Measurements from ENCODE around the gene IRF2.

IRF2 gene

GRCh38 chr4:184475096-184475461 lies 729 bp upstream of the IRF2 start:
- no peaks in the 10 kb centered on the region for H3K36me3 ChIP-seq (ENCODE audit: insufficient read depth)
- peak overlapping the region; percentile 78 for H3K27ac ChIP-seq
- no peak overlapping the region for H3K4me3 ChIP-seq (IDR thresholded peaks at IDR 0.05; ENCODE audit: insufficient read depth, low read depth, low read length)

DNA sequence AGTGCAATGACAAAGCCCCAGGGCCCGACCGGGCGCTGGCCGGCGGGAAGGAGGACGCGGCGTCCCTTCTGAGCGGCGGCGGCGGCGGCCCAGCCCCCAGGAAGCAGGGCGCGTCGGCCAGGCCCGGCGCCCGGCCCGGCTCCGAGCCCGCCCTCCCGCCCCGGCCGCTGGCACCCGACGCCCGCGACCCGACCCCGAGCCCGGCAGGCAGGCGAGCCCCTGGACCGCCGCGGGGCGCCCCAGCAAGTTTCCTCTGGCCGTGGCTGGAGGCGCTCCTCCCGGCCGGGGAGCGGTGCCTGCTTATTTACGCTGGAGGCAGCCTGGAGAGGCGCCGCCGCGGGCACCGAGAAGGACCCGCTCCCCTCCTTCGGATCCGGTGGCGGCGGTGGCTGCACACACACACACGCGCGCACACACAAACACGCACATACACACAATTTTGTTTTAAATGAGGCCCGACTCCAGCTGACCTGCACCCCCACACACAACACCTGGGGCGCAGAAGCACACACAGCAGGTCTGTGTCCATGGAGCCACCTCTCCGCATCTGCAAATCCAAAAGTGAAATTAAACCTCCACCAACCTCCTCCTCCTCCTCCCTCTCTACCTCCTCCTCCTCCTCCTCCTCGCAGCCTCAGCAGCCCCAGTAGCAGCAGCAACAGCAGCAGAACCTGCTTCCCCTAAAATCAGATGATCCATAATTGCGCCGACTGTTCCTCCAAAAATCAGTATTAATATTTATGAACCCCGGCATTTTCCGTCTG lies 669 bp downstream of the IRF2 start:
- H3K4me3 ChIP-seq (IDR thresholded peaks at IDR 0.05; ENCODE audit: insufficient read depth, low read depth, low read length): no peak overlapping the region
- H3K79me2 ChIP-seq (ENCODE audit: insufficient read depth, low read depth): peaks cover 66% of the 10 kb centered on the region
- H3K36me3 ChIP-seq (ENCODE audit: insufficient read depth): no peaks in the 10 kb centered on the region
- peak overlapping the region; percentile 78 for H3K27ac ChIP-seq
- H3K4me1 ChIP-seq (ENCODE audit: low read depth, poor library complexity, severe bottlenecking): peaks cover 55% of the 10 kb centered on the region
- H3K4me2 ChIP-seq: peak overlapping the region; percentile 81
- H2AFZ ChIP-seq (ENCODE audit: low read depth): peak overlapping the region; percentile 25; the same call in 1 of the 2 replicates
- peak overlapping the region; percentile 90 for H3K9ac ChIP-seq
- TF ChIP-seq, protein P1, sequence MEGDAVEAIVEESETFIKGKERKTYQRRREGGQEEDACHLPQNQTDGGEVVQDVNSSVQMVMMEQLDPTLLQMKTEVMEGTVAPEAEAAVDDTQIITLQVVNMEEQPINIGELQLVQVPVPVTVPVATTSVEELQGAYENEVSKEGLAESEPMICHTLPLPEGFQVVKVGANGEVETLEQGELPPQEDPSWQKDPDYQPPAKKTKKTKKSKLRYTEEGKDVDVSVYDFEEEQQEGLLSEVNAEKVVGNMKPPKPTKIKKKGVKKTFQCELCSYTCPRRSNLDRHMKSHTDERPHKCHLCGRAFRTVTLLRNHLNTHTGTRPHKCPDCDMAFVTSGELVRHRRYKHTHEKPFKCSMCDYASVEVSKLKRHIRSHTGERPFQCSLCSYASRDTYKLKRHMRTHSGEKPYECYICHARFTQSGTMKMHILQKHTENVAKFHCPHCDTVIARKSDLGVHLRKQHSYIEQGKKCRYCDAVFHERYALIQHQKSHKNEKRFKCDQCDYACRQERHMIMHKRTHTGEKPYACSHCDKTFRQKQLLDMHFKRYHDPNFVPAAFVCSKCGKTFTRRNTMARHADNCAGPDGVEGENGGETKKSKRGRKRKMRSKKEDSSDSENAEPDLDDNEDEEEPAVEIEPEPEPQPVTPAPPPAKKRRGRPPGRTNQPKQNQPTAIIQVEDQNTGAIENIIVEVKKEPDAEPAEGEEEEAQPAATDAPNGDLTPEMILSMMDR (conservative IDR thresholded peaks at IDR 0.05; ENCODE audit: low read depth, low read length): no peak
- no peaks in the 10 kb centered on the region for H4K20me1 ChIP-seq (ENCODE audit: insufficient read depth)
- no peaks in the 10 kb centered on the region for H3K27me3 ChIP-seq (ENCODE audit: insufficient read depth, low read depth)

More at GRCh38 chr4:184475096-184475461, 729 bp upstream of the IRF2 start:
- TF ChIP-seq, protein P1 (conservative IDR thresholded peaks at IDR 0.05; ENCODE audit: low read depth, low read length): no peak
- peak overlapping the region; percentile 89 for H3K9ac ChIP-seq
- H2AFZ ChIP-seq (ENCODE audit: low read depth): no peak overlapping the region
- H3K4me2 ChIP-seq: peak overlapping the region; percentile 83
- peaks cover 52% of the 10 kb centered on the region for H3K79me2 ChIP-seq (ENCODE audit: insufficient read depth, low read depth)
- peaks cover 43% of the 10 kb centered on the region for H3K4me1 ChIP-seq (ENCODE audit: low read depth, poor library complexity, severe bottlenecking)
- no peaks in the 10 kb centered on the region for H3K27me3 ChIP-seq (ENCODE audit: insufficient read depth, low read depth)
- no peaks in the 10 kb centered on the region for H4K20me1 ChIP-seq (ENCODE audit: insufficient read depth)

GRCh38 chr4:184472614-184473498 lies 1.5 kb downstream of the IRF2 start:
- Histone ChIP-seq H3K79me2 (ENCODE audit: insufficient read depth, low read depth) (peaks cover 74% of the 10 kb centered on the region), H3K27me3 (ENCODE audit: insufficient read depth, low read depth) (no peaks in the 10 kb centered on the region), H3K4me2 (peak overlapping the region; percentile 83), H3K9ac (peak overlapping the region; percentile 90), H3K36me3 (ENCODE audit: insufficient read depth) (no peaks in the 10 kb centered on the region), H3K4me3 (IDR thresholded peaks at IDR 0.05; ENCODE audit: insufficient read depth, low read depth, low read length) (no peak overlapping the region), H4K20me1 (ENCODE audit: insufficient read depth) (no peaks in the 10 kb centered on the region), H3K4me1 (ENCODE audit: low read depth, poor library complexity, severe bottlenecking) (peaks cover 60% of the 10 kb centered on the region), H2AFZ (ENCODE audit: low read depth) (0 out of 2 replicates have a peak overlapping the region, but pooled peaks have one; percentile 19), H3K27ac (peak overlapping the region; percentile 78)
- TF ChIP-seq, protein P1 (conservative IDR thresholded peaks at IDR 0.05; ENCODE audit: low read depth, low read length): no peak

DNA sequence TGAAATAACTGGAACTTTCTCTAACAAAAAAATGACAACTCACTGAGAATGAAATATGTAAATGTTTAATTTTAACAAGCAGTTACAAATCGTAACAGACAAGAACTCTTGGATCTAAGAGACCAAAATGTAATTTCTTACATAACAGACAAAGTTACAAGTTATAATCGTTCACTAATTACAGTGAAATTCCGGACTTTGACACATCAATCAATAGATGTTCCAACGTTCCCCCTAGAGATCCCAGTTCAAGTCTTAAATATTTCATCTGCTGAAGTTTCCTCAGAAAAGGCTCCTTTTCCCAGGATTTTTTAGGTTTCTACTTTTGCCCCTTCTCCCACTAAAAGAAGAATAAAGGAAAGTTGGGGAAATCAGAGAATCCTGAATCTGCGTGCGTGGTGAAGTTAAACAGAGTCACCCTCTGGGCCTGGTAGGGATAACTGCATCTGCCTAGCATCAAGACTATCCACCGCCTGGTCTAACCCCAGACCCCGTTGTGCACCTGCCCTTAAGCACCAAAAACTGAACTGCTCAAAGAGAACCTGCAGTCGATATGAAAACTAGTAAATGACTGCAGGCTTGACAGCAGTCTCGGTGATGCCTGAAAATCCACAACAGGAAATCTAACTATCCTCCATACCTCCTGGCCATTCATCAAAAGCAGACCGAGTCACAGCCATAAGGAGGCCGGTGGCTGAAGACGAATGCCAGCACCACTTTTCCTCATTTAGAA lies 2.3 kb downstream of the IRF2 start:
- H3K4me1 ChIP-seq (ENCODE audit: low read depth, poor library complexity, severe bottlenecking): peaks cover 60% of the 10 kb centered on the region
- no peaks in the 10 kb centered on the region for H3K36me3 ChIP-seq (ENCODE audit: insufficient read depth)
- TF ChIP-seq, protein P1 (conservative IDR thresholded peaks at IDR 0.05; ENCODE audit: low read depth, low read length): no peak
- no peaks in the 10 kb centered on the region for H4K20me1 ChIP-seq (ENCODE audit: insufficient read depth)
- no peak overlapping the region for H2AFZ ChIP-seq (ENCODE audit: low read depth)
- H3K27ac ChIP-seq: peak overlapping the region; percentile 78
- no peaks in the 10 kb centered on the region for H3K27me3 ChIP-seq (ENCODE audit: insufficient read depth, low read depth)
- H3K4me3 ChIP-seq (IDR thresholded peaks at IDR 0.05; ENCODE audit: insufficient read depth, low read depth, low read length): no peak overlapping the region
- peak overlapping the region; percentile 90 for H3K9ac ChIP-seq
- peak overlapping the region; percentile 83 for H3K4me2 ChIP-seq
- peaks cover 82% of the 10 kb centered on the region for H3K79me2 ChIP-seq (ENCODE audit: insufficient read depth, low read depth)
